H9 (cell line): ENCODE measurements around the gene CEP128. TPM values are rescaled to one million over a fixed set of nuclear protein-coding genes. Genes with fewer than 3 reads are reported as not detected.

Experiments used
- DNase-seq: peaks from one replicate; pipeline ENCODE4 v3.0.0-alpha.2; 2017
- H2AFZ ChIP-seq: one replicate; pipeline ENCODE4 v1.6.1; 2013; ENCODE audit warnings: mild to moderate bottlenecking, low read length, control low read depth, moderate library complexity
- H2AK5ac ChIP-seq: 2 replicates; pipeline ENCODE4 v1.6.1; 2013; ENCODE audit warnings: low read length, control low read depth, mixed read lengths; ENCODE audit not compliant: insufficient read length
- H2BK120ac ChIP-seq: one replicate; pipeline ENCODE4 v1.6.1; 2013; ENCODE audit warnings: low read depth, mild to moderate bottlenecking, low read length, control low read depth, inconsistent platforms; ENCODE audit not compliant: poor library complexity, severe bottlenecking
- H2BK12ac ChIP-seq: 2 replicates; pipeline ENCODE4 v1.6.1; 2013; ENCODE audit warnings: low read length, control low read depth, mixed read lengths, low read depth; ENCODE audit not compliant: insufficient read length
- H2BK15ac ChIP-seq: 2 replicates; pipeline ENCODE4 v1.6.1; 2013; ENCODE audit warnings: low read depth, low read length, control low read depth
- H2BK20ac ChIP-seq: one replicate; pipeline ENCODE4 v1.6.1; 2013; ENCODE audit warnings: low read depth, mild to moderate bottlenecking, low read length, control low read depth, inconsistent platforms; ENCODE audit not compliant: poor library complexity, severe bottlenecking
- H2BK5ac ChIP-seq: 2 replicates; pipeline ENCODE4 v1.6.1; 2013; ENCODE audit warnings: low read length, control low read depth, mixed read lengths; ENCODE audit not compliant: insufficient read length
- H3K14ac ChIP-seq: 2 replicates; pipeline ENCODE4 v1.6.1; 2013; ENCODE audit warnings: low read length, control low read depth; ENCODE audit not compliant: insufficient read depth
- H3K18ac ChIP-seq: 2 replicates; pipeline ENCODE4 v1.6.1; 2013; ENCODE audit warnings: low read depth, mild to moderate bottlenecking, mixed read lengths, low read length, control low read depth; ENCODE audit not compliant: insufficient read length
- H3K23ac ChIP-seq: 2 replicates; pipeline ENCODE4 v1.6.1; 2013; ENCODE audit warnings: low read length, control low read depth, mixed read lengths, low read depth; ENCODE audit not compliant: insufficient read length
- H3K23me2 ChIP-seq: 2 replicates; pipeline ENCODE4 v1.6.1; 2013; ENCODE audit warnings: low read depth, mild to moderate bottlenecking, mixed read lengths, low read length, control low read depth; ENCODE audit not compliant: insufficient read length, poor library complexity, severe bottlenecking
- H3K27ac ChIP-seq: 2 replicates; pipeline ENCODE4 v1.5.1; 2013; ENCODE audit warnings: low read length, control low read depth, mixed read lengths, low read depth; ENCODE audit not compliant: insufficient read length
- H3K27me3 ChIP-seq: 2 replicates; pipeline ENCODE4 v1.6.1; 2013; ENCODE audit warnings: low read length, control low read depth, inconsistent platforms; ENCODE audit not compliant: insufficient read depth
- H3K4ac ChIP-seq: 2 replicates; pipeline ENCODE4 v1.6.1; 2013; ENCODE audit warnings: low read depth, mild to moderate bottlenecking, control low read depth, inconsistent platforms, low read length, moderate library complexity
- H3K4me1 ChIP-seq: 2 replicates; pipeline ENCODE4 v1.6.1; 2013; ENCODE audit warnings: low read length, control low read depth, inconsistent platforms; ENCODE audit not compliant: insufficient read depth
- H3K4me2 ChIP-seq: 2 replicates; pipeline ENCODE4 v1.6.1; 2013; ENCODE audit warnings: low read length, control low read depth, mixed read lengths; ENCODE audit not compliant: insufficient read length, insufficient read depth
- H3K56ac ChIP-seq: 2 replicates; pipeline ENCODE4 v1.6.1; 2013; ENCODE audit warnings: low read depth, mild to moderate bottlenecking, mixed read lengths, low read length, control low read depth; ENCODE audit not compliant: insufficient read length
- H3K79me1 ChIP-seq: 2 replicates; pipeline ENCODE4 v1.6.1; 2013; ENCODE audit warnings: low read depth, mild to moderate bottlenecking, moderate library complexity, low read length, control low read depth, inconsistent platforms; ENCODE audit not compliant: insufficient read depth, poor library complexity, severe bottlenecking
- H3K79me2 ChIP-seq: 2 replicates; pipeline ENCODE4 v1.6.1; 2013; ENCODE audit warnings: low read length, control low read depth, inconsistent platforms; ENCODE audit not compliant: insufficient read depth
- H3K9ac ChIP-seq: 2 replicates; pipeline ENCODE4 v1.6.1; 2013; ENCODE audit warnings: low read length, control low read depth, mixed read lengths; ENCODE audit not compliant: insufficient read length; ENCODE audit errors: extremely low read depth
- H3K9me3 ChIP-seq: one replicate; pipeline ENCODE4 v1.6.1; 2013; ENCODE audit warnings: low read depth, low read length, inconsistent platforms; ENCODE audit not compliant: control insufficient read depth
- H3T11ph ChIP-seq: one replicate; pipeline ENCODE4 v1.6.1; 2013; ENCODE audit warnings: mild to moderate bottlenecking, low read length, control low read depth, inconsistent platforms
- H4K20me1 ChIP-seq: one replicate; pipeline ENCODE4 v1.6.1; 2013; ENCODE audit not compliant: control insufficient read depth, insufficient read length, insufficient read depth
- H4K5ac ChIP-seq: 2 replicates; pipeline ENCODE4 v1.6.1; 2013; ENCODE audit warnings: low read depth, mild to moderate bottlenecking, mixed read lengths, low read length, control low read depth; ENCODE audit not compliant: insufficient read length
- H4K8ac ChIP-seq: replicated peaks from 2 replicates; pipeline ENCODE4 v1.6.1; 2013; ENCODE audit warnings: low read length, control low read depth, mixed read lengths, low read depth; ENCODE audit not compliant: insufficient read length
- H4K91ac ChIP-seq: 2 replicates; pipeline ENCODE4 v1.6.1; 2013; ENCODE audit warnings: low read depth, mild to moderate bottlenecking, moderate library complexity, mixed read lengths, low read length, control low read depth; ENCODE audit not compliant: insufficient read length
- H3K27ac Mint-ChIP-seq, 3 experiments: 2 replicates in 2 of 3; 3 replicates in 1 of 3; pipeline ENCODE4 v1.8.0; 2020 to 2021; ENCODE audit warnings: mixed read lengths in 3 of 3, mild to moderate bottlenecking in 1 of 3, moderate library complexity in 1 of 3
- H3K27me3 Mint-ChIP-seq: 2 replicates; pipeline ENCODE4 v1.8.0; 2021; ENCODE audit warnings: low read depth, mild to moderate bottlenecking, moderate library complexity, mixed read lengths
- H3K36me3 Mint-ChIP-seq, 3 experiments: 2 replicates in 2 of 3; 3 replicates in 1 of 3; pipeline ENCODE4 v1.8.0; 2020 to 2021; ENCODE audit warnings: low read depth in 3 of 3, mixed read lengths in 3 of 3; ENCODE audit not compliant: insufficient read depth in 1 of 3
- H3K4me1 Mint-ChIP-seq, 2 experiments: 2 replicates each; pipeline ENCODE4 v1.8.0; 2020; ENCODE audit warnings: mixed read lengths in 2 of 2
- H3K4me3 Mint-ChIP-seq, 2 experiments: 2 replicates in 1 of 2; 3 replicates in 1 of 2; pipeline ENCODE4 v1.8.0; 2020 to 2021; ENCODE audit warnings: mild to moderate bottlenecking in 2 of 2, mixed read lengths in 2 of 2, moderate library complexity in 1 of 2
- H3K9me3 Mint-ChIP-seq, 2 experiments: 2 replicates in 1 of 2; 3 replicates in 1 of 2; pipeline ENCODE4 v1.8.0; 2020; ENCODE audit warnings: mild to moderate bottlenecking in 2 of 2, mixed read lengths in 2 of 2, moderate library complexity in 1 of 2
- CTCF ChIP-seq: fragments of 200-600 bp; sonication (generic); conservative IDR thresholded peaks from 3 replicates; pipeline ENCODE4 v1.8.0; 2021; ENCODE audit warnings: antibody characterized with exemption, mild to moderate bottlenecking
- WGBS: extraction: QIAGEN DNeasy Blood & Tissue Kit; methylation state at CpG from one replicate; pipeline ENCODE4 v1.1.7; 2013; ENCODE audit warnings: missing lambda C conversion rate, low lambda C conversion rate, mixed read lengths; ENCODE audit not compliant: insufficient read length; ENCODE audit errors: extremely low coverage; 5-methylcytosine and 5-hydroxymethylcytosine counted together
- total RNA-seq: library from RNA; stranded (reverse); gene quantifications from 2 replicates; pipeline ENCODE4 v1.2.1, GENCODE V29; 2021

The CEP128 gene
- total RNA-seq, 1 experiment from 2014 or later: 16.3 TPM

- H2BK15ac ChIP-seq: no peak overlapping the region
- no peaks in the 10 kb centered on the region for H3K79me1 ChIP-seq
- no peak overlapping the region for H2BK12ac ChIP-seq
- H4K5ac ChIP-seq: no peak overlapping the region
- H3K36me3 Mint-ChIP-seq: no peaks in the 10 kb centered on the region
- no peak overlapping the region for H3K4ac ChIP-seq
- no peak overlapping the region for H3K56ac ChIP-seq
- no peaks in the 10 kb centered on the region for H3K27me3 Mint-ChIP-seq
- H3K9me3 Mint-ChIP-seq: no peaks in the 10 kb centered on the region
- WGBS: no CpG with 5 or more reads among the region's 1 CpG
- H3K14ac ChIP-seq: no peak overlapping the region
- no peaks in the 10 kb centered on the region for H3K9me3 ChIP-seq
- no peak overlapping the region for H3K4me3 Mint-ChIP-seq
- DNase-seq: no peak
- no peak overlapping the region for H2BK5ac ChIP-seq
- no peaks in the 10 kb centered on the region for H3K27me3 ChIP-seq
- H2BK20ac ChIP-seq: no peak overlapping the region
- no peak overlapping the region for H3T11ph ChIP-seq
- no peak overlapping the region for H2AK5ac ChIP-seq
- H4K8ac ChIP-seq: no peak overlapping the region
- no peak overlapping the region for H3K27ac Mint-ChIP-seq
- H3K4me1 Mint-ChIP-seq: no peaks in the 10 kb centered on the region
- H2AFZ ChIP-seq: no peak overlapping the region
- no peak for TF ChIP-seq CTCF
- no peak overlapping the region for H3K23ac ChIP-seq
- no peak overlapping the region for H3K27ac ChIP-seq
- H3K4me2 ChIP-seq: no peak overlapping the region
- no peak overlapping the region for H2BK120ac ChIP-seq
- no peaks in the 10 kb centered on the region for H3K23me2 ChIP-seq
- no peak overlapping the region for H4K91ac ChIP-seq
- no peaks in the 10 kb centered on the region for H3K4me1 ChIP-seq
- no peaks in the 10 kb centered on the region for H3K79me2 ChIP-seq
- no peak overlapping the region for H3K18ac ChIP-seq
- H3K9ac ChIP-seq: no peak overlapping the region
- no peaks in the 10 kb centered on the region for H4K20me1 ChIP-seq
These were observed 177.0 kb downstream of the CEP128 start for GRCh38 chr14:80764496-80764895.
